SK-N-SH treated with all-trans-retinoic acid at 6 μM for 48 hours (cell line): ENCODE data around the gene S100A16.
"Not testable (repeated sequence)": the region's sequence is repeated elsewhere in the genome, so short reads cannot be mapped to it uniquely, and the experiment has no call there.

ENCODE experiments used
- ARNTL ChIP-seq: fragments of 450-650 bp; formaldehyde crosslinking; IDR thresholded peaks from 2 replicates; pipeline ENCODE4 v1.5.0; 2020; ENCODE audit warnings: low read depth, mild to moderate bottlenecking, moderate library complexity, borderline replicate concordance
- BACH2 ChIP-seq: fragments of 250-450 bp; sonication (Bioruptor Pico); IDR thresholded peaks from 2 replicates; pipeline ENCODE4 v1.9.0; 2021; ENCODE audit warnings: mild to moderate bottlenecking, borderline replicate concordance
- ESRRG ChIP-seq: fragments of 250-450 bp; sonication (Bioruptor Pico); IDR thresholded peaks from 2 replicates; pipeline ENCODE4 v1.6.1; 2021; ENCODE audit warnings: mild to moderate bottlenecking
- RARB ChIP-seq: fragments of 250-450 bp; sonication (Bioruptor Pico); IDR thresholded peaks from 2 replicates; pipeline ENCODE4 v1.8.0; 2021; ENCODE audit warnings: mild to moderate bottlenecking, moderate library complexity
- TOX ChIP-seq: fragments of 250-450 bp; sonication (Bioruptor Pico); IDR thresholded peaks from 2 replicates; pipeline ENCODE4 v1.8.0; 2021; ENCODE audit warnings: mild to moderate bottlenecking, moderate library complexity, borderline replicate concordance
- ZFP3 ChIP-seq: fragments of 250-450 bp; sonication (Bioruptor Pico); IDR thresholded peaks from 2 replicates; pipeline ENCODE4 v1.5.0; 2020; ENCODE audit warnings: mild to moderate bottlenecking, moderate library complexity
- ZNF8 ChIP-seq: fragments of 450-650 bp; formaldehyde crosslinking; IDR thresholded peaks from 2 replicates; pipeline ENCODE4 v1.5.0; 2020; ENCODE audit warnings: mild to moderate bottlenecking, moderate library complexity
- TF ChIP-seq, protein P1 (sequence below): fragments of 250-450 bp; sonication (Bioruptor Pico); IDR thresholded peaks from 2 replicates; pipeline ENCODE4 v1.8.0; 2020; ENCODE audit warnings: mild to moderate bottlenecking, moderate library complexity, borderline replicate concordance
- TF ChIP-seq, protein P2 (sequence below): fragments of 250-450 bp; sonication (Bioruptor Pico); IDR thresholded peaks from 2 replicates; pipeline ENCODE4 v1.5.0; 2020; ENCODE audit warnings: mild to moderate bottlenecking, moderate library complexity

DNA sequence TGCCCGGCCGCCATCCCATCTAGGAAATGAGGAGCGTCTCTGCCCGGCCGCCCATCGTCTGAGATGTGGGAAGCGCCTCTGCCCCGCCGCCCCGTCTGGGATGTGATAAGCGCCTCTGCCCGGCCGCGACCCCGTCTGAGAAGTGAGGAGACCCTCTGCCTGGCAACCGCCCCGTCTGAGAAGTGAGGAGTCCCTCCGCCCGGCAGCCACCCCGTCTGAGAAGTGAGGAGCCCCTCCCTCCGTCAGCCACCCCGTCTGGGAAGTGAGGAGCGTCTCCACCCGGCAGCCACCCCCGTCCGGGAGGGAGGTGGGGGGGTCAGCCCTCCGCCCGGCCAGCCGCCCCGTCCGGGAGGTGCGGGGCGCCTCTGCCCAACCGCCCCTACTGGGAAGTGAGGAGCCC, 30.1 kb downstream of the S100A16 start:
- TF ChIP-seq, protein P1, sequence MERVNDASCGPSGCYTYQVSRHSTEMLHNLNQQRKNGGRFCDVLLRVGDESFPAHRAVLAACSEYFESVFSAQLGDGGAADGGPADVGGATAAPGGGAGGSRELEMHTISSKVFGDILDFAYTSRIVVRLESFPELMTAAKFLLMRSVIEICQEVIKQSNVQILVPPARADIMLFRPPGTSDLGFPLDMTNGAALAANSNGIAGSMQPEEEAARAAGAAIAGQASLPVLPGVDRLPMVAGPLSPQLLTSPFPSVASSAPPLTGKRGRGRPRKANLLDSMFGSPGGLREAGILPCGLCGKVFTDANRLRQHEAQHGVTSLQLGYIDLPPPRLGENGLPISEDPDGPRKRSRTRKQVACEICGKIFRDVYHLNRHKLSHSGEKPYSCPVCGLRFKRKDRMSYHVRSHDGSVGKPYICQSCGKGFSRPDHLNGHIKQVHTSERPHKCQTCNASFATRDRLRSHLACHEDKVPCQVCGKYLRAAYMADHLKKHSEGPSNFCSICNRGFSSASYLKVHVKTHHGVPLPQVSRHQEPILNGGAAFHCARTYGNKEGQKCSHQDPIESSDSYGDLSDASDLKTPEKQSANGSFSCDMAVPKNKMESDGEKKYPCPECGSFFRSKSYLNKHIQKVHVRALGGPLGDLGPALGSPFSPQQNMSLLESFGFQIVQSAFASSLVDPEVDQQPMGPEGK (CRISPR knock-in tag) = not testable (repeated sequence)
- TF ChIP-seq ZNF8 (CRISPR knock-in tag); RARB; ESRRG; TOX (CRISPR knock-in tag); BACH2 (CRISPR knock-in tag); ARNTL (CRISPR knock-in tag); ZFP3 (CRISPR knock-in tag): not testable (repeated sequence)
- TF ChIP-seq, protein P2, sequence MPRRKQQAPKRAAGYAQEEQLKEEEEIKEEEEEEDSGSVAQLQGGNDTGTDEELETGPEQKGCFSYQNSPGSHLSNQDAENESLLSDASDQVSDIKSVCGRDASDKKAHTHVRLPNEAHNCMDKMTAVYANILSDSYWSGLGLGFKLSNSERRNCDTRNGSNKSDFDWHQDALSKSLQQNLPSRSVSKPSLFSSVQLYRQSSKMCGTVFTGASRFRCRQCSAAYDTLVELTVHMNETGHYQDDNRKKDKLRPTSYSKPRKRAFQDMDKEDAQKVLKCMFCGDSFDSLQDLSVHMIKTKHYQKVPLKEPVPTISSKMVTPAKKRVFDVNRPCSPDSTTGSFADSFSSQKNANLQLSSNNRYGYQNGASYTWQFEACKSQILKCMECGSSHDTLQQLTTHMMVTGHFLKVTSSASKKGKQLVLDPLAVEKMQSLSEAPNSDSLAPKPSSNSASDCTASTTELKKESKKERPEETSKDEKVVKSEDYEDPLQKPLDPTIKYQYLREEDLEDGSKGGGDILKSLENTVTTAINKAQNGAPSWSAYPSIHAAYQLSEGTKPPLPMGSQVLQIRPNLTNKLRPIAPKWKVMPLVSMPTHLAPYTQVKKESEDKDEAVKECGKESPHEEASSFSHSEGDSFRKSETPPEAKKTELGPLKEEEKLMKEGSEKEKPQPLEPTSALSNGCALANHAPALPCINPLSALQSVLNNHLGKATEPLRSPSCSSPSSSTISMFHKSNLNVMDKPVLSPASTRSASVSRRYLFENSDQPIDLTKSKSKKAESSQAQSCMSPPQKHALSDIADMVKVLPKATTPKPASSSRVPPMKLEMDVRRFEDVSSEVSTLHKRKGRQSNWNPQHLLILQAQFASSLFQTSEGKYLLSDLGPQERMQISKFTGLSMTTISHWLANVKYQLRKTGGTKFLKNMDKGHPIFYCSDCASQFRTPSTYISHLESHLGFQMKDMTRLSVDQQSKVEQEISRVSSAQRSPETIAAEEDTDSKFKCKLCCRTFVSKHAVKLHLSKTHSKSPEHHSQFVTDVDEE (CRISPR knock-in tag) = not testable (repeated sequence)
